Myocyte (in vitro differentiated cells): ENCODE results near the gene TIMP4. TPM values are rescaled to one million over a fixed set of nuclear protein-coding genes. Genes with fewer than 3 reads are reported as not detected.

ENCODE experiments used
- DNase-seq: peaks from one replicate; pipeline ENCODE4 v3.0.0-alpha.2; 2012; ENCODE audit warnings: low read depth
- total RNA-seq: library from RNA; depleted of rRNA; stranded (reverse); fragments of >200 nt; gene quantifications from 2 replicates; pipeline ENCODE4 v1.2.3, GENCODE V29; 2014

The TIMP4 gene
- total RNA-seq, 1 donor from 2014 or later = 0.62 TPM

DNA sequence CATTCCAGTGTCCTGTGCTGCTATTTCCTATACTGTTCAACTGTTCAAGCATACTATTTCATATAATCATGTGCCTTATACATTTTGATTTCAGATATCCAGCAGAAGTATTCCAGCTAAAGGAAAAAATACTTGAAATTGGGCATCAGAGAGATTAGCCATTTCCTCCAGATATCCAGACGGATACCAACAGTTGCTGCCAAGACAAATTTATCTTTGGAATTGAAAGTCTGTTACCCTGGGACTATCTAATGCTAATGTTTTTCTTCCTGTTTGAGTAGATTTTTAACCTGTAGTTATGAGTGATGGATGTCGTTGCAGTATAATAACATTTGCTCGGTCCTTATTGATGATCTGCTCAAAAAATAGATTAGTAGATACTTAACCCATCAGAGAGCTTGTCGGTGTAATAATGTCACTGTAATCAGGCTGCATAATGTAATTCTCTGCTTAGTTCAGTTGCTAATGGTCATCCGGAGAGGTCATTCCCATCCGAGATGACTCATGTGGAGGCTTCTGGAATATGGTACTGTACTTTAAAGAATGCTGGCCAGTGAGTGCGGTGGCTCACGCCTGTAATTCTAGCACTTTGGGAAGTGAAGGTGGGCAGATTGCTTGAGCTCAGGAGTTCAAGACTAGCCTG is 51.5 kb downstream of the TIMP4 start:
- DNase-seq = no peak

Other genes starting within 250 kb of the TIMP4 start
- gene SYN2, start 154.5 kb downstream of the TIMP4 start, total RNA-seq = not detected in 2 replicates
- 1.2 and 1.6 TPM in 2 replicates for gene PPARG, start 130.2 kb upstream of the TIMP4 start, total RNA-seq